Ishikawa (cell line): ENCODE measurements around the gene CSKMT.

Experiments
- FOXM1 ChIP-seq: IDR thresholded peaks from 2 replicates; pipeline ENCODE4 v1.6.1; 2012; ENCODE audit warnings: low read depth, borderline replicate concordance
- TCF12 ChIP-seq: IDR thresholded peaks from 2 replicates; pipeline ENCODE4 v1.6.1; 2012; ENCODE audit warnings: low read depth
- ZBTB7A ChIP-seq: IDR thresholded peaks from 2 replicates; pipeline ENCODE4 v1.6.1; 2012; ENCODE audit warnings: low read depth
- TF ChIP-seq, protein P1 (sequence below): IDR thresholded peaks from 2 replicates; pipeline ENCODE4 v1.6.1; 2012

DNA sequence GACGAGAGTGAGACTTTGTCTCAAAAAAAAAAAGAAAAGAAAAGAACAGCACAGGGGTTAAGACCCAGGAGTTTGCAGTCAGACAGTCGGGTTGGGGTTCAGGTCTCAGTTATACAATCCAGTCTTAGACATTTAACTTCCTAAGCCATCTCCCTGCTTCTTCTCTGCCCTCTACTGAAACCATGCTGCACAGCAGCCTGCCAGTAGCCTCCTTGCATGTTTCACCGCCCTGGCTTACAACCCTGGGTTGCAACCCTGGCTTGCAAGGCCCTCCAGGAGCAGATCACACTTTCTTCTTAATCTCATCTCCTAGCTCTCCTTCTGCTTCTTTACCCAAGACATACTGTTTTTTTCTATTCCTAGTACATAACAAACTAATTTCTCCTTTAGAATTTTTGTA is 37.4 kb upstream of the CSKMT start:
- TF ChIP-seq FOXM1 (no peak), ZBTB7A (no peak), TCF12 (no peak)
- TF ChIP-seq, protein P1, sequence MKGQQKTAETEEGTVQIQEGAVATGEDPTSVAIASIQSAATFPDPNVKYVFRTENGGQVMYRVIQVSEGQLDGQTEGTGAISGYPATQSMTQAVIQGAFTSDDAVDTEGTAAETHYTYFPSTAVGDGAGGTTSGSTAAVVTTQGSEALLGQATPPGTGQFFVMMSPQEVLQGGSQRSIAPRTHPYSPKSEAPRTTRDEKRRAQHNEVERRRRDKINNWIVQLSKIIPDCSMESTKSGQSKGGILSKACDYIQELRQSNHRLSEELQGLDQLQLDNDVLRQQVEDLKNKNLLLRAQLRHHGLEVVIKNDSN = no peak
